Brain microvascular endothelial cell (primary cell): Measurements from ENCODE around the gene FLT3.

Experiments
- DNase-seq: peaks from one replicate; pipeline ENCODE4 v3.0.0-alpha.2; 2020
- H3K27ac ChIP-seq: fragments of 250-450 bp; sonication (Bioruptor Pico); 2 replicates; pipeline ENCODE4 v1.5.1; 2020; ENCODE audit warnings: mild to moderate bottlenecking, moderate library complexity
- H3K27me3 ChIP-seq: fragments of 250-450 bp; sonication (Bioruptor Pico); replicated peaks from 2 replicates; pipeline ENCODE4 v1.5.1; 2020; ENCODE audit warnings: mild to moderate bottlenecking
- H3K36me3 ChIP-seq: fragments of 250-450 bp; sonication (Bioruptor Pico); replicated peaks from 2 replicates; pipeline ENCODE4 v1.5.1; 2020; ENCODE audit warnings: mild to moderate bottlenecking
- H3K4me3 ChIP-seq: 2 replicates; pipeline ENCODE4 v1.5.1; 2011; ENCODE audit warnings: low read depth, mild to moderate bottlenecking, control low read depth, low read length, moderate library complexity
- CTCF ChIP-seq: IDR thresholded peaks from 2 replicates; pipeline ENCODE4 v1.5.1; 2011; ENCODE audit warnings: low read depth, mild to moderate bottlenecking, moderate library complexity, low read length, control low read depth, inconsistent platforms; ENCODE audit errors: missing control alignments
- in situ Hi-C: cut with HindIII; loops from 2 replicates; pipeline ENCODE4 v1.10.0; 2017; ENCODE audit warnings: low sequenced_read_pairs, low pct_ligation_motif_present

FLT3 gene

GRCh38 chr13:27976362-27977091 lies 123.8 kb downstream of the FLT3 start:
- H3K27me3 ChIP-seq, result peaks cover 96% of the 10 kb centered on the region

GRCh38 chr13:27975564-27976361 lies 124.6 kb downstream of the FLT3 start:
- H3K27me3 ChIP-seq, result peaks cover 96% of the 10 kb centered on the region
- H3K36me3 ChIP-seq, result no peaks in the 10 kb centered on the region
- in situ Hi-C loops, result no loop called here
- no peak for TF ChIP-seq CTCF
- no peak overlapping the region for H3K4me3 ChIP-seq
- DNase-seq, result no peak
- no peak overlapping the region for H3K27ac ChIP-seq

More at GRCh38 chr13:27976362-27977091, 123.8 kb downstream of the FLT3 start:
- in situ Hi-C loops, result no loop called here
- no peak for TF ChIP-seq CTCF
- DNase-seq, result no peak
- H3K27ac ChIP-seq, result no peak overlapping the region
- H3K36me3 ChIP-seq, result no peaks in the 10 kb centered on the region
- no peak overlapping the region for H3K4me3 ChIP-seq

- in situ Hi-C loops, result no loop called here
- no peaks in the 10 kb centered on the region for H3K36me3 ChIP-seq
- no peak for DNase-seq
- no peak overlapping the region for H3K27ac ChIP-seq
- TF ChIP-seq CTCF, result no peak
- peaks cover 96% of the 10 kb centered on the region for H3K27me3 ChIP-seq
- H3K4me3 ChIP-seq, result no peak overlapping the region
Measured at GRCh38 chr13:27973961-27974662, 126.3 kb downstream of the FLT3 start.

GRCh38 chr13:27973291-27973690 lies 127.1 kb downstream of the FLT3 start:
- peaks cover 98% of the 10 kb centered on the region for H3K27me3 ChIP-seq
- no peak overlapping the region for H3K4me3 ChIP-seq
- TF ChIP-seq CTCF, result no peak
- in situ Hi-C loops, result no loop called here
- no peak overlapping the region for H3K27ac ChIP-seq
- no peaks in the 10 kb centered on the region for H3K36me3 ChIP-seq
- no peak for DNase-seq

- DNase-seq, result no peak
- Histone ChIP-seq H3K4me3 (no peak overlapping the region), H3K27ac (no peak overlapping the region), H3K36me3 (no peaks in the 10 kb centered on the region), H3K27me3 (peaks cover 98% of the 10 kb centered on the region)
- in situ Hi-C loops, result no loop called here
- TF ChIP-seq CTCF, result no peak
Measured at GRCh38 chr13:27972478-27972820, 127.9 kb downstream of the FLT3 start.
